NCI-H1105 (cell line): ENCODE measurements around the gene GRPEL2.

Source experiments
- DNase-seq: peaks from one replicate; lab custom pipeline; 2025; lab: John Stamatoyannopoulos, UW

GRPEL2 gene

DNA sequence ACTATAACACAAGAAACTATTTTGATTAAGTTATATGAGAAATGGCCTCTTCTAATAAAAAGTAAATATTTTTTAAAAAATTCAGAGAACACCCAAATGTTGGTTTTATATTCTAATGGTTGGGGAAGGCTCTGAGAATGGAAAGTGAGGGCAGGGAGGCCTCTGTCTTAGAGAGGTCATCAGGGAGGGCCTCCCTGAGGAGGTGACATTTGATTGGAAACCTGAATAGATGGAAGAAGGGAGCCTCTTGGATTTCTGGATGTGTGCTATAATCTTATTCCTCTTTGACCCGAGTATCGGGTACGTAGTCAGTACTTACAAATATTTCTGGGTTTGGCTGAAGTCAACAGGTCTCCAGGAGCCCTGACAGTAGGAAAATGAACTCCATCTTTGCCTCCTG is 26.1 kb upstream of the GRPEL2 start:
- no peak for DNase-seq

DNA sequence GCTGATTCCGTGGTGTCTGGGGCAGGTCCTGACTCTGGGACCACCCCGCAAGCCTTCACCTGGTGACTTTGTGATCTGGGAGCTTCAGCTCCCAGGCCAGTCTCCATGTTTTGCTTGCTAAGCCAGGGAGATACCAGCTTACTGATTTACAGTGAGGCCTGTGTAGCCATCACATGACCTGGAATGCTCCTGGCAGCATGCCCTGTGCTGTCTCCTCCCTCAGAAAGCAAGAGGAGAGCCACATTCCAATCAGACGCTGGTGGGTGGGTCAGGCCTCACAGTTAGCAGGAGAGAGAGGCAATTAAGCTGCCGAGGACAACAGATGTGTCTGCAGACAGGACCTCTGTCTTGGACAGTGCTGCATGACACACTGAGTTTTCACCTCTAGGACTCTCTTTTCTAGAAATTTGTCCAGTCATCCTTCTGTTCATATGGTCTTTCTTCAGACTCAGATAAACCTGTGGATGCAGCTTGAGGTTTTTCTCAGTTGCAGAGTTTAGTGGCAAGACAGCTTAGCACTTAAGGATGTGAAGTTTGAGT is 24.4 kb upstream of the GRPEL2 start:
- peak; percentile 78 for DNase-seq

DNA sequence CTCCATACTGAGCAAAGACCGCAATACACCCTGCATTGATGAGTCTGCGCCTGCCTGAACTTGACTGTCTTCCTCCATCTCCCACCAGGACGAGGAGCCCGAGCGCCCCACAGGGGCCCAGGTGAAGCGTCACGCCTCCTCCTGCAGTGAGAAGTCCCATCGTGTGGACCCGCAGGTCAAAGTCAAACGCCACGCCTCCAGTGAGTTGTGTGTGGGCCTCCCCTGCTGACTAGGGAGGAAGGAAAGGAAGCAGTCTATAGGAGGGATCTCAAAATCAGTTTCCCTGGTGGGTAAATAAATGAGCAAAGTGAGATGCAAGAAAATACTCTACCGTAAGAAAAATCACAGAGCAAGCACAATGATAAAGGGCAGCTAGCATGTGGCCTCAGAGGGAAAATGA is 22.8 kb upstream of the GRPEL2 start:
- DNase-seq = no peak

DNA sequence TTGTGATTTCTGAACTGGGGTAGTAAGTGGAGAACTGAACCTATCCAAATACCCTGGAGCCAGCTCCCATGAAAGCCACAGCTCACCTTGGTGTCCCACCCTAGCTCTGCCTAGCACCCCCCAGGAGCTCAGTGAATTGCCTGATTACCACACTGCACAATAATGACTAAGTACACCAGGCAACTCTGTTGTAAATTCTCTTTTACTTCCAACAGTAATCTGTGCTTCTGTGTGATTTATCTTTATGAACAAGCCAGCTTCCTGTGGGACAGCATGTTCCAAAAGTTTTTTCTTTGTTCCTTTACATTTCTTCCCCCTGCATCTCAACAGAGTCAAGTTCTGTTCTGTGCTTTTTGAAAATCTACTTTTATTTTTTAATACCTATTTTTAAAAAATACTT is 22.1 kb upstream of the GRPEL2 start:
- no peak for DNase-seq

DNA sequence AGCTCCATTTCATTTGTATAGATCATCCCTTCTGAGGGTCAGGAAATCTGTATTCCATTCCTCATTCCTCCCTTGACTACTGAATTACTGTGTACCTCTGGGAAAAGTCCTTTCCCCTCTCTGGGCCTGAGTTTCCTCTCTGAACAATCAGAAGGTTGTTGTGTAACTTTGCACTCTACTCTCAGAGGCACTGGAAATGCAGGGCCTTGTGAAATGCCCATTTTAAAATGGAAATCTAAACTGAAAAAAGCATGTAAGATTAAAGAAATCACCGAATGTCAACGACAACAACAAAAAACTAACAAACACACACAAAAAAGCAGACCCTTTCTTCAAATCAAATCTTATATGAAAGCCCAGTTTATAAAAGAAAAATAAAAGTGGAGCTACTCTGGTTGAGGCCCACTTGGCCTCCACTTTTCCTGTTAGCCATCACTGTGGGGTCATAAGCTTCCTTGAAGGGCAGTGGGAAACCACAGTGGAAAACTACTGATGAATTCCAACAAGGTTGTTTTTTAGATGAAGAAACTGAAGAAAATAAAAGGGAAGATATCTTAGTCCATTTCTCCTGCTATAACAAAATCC is 21.6 kb upstream of the GRPEL2 start:
- DNase-seq = no peak

DNA sequence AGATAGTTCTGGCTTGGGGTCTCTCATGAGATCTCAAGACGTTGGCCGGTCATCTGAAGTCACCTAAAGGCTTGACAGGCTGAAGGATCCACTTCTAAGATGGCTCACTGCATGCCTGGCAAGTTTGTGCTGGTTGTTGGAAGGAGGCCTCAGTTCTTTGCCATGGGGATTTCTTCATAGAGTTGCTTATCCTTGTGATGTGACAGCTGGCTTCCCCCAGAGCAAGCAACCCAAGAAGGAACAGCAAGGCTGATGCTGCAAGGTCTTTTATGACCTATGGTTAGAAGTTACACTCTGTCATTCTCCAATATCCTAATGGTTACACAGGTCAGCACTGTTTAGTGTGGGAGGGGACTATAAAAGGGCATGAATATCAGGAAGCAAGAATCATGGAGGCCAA is 20.7 kb upstream of the GRPEL2 start:
- DNase-seq = no peak

DNA sequence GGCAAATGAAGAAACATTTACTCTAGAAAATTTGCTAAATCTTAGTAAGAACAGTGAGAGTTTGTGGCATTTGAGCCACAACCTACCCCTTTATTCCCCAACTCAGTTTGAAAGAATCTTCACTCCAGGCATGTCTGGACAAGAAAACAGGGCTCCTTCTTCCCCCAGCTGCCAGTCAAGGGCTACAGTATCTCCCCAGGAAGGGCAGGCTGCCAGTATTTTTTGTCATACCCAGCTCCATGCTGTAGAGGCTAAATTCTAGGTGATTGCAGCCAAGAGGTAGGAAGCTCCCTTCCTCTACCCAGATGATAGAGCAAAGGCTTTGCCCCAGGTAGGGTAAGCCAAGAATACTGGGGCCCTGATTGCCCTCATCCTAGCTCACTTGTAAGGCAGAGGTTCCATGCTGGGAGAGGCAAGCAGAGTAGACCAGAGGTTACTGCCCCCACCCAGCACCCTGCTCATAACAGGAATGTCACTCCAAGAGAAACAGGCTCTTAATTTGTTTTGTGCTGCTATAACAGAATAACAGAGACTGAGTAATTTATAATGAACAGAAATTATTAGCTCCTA is 20.0 kb upstream of the GRPEL2 start:
- peak; percentile 58 for DNase-seq

DNA sequence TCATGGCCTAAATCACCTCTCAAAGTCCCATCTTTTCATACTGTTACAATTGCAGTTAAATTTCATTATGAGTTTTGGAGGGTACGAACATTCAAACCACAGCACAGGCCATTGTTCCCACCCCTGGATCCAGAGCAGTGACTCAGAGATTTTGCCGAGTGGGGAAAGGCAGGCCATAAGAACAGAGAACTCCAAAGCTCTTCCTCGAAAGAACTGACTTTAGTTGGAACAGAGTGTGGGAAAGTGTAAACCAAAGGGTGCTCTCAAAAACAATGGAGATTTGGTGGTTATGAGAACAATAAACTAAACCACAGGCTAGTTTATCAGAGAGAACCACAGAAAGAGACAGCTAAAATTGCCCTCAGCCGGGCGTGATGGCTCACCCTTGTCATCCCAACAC is 19.4 kb upstream of the GRPEL2 start:
- no peak for DNase-seq

DNA sequence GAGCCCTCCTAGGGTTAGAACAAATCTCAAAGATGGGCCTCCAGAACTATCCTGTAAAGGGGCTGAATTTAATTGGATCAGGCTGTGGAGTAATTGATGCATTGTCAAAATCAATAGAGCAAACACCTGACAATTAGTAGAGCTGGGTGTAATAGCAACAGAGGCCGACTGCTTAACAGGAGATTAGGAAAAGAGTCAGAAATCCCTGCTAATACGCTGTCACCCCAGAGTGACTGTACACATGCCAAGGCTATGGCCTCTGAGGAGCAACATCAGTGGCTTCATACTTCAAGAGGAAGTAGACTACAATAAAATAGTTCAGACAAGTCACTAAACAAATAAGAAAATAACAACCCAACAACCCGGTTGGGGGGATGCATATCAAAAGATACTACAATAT is 18.7 kb upstream of the GRPEL2 start:
- no peak for DNase-seq

DNA sequence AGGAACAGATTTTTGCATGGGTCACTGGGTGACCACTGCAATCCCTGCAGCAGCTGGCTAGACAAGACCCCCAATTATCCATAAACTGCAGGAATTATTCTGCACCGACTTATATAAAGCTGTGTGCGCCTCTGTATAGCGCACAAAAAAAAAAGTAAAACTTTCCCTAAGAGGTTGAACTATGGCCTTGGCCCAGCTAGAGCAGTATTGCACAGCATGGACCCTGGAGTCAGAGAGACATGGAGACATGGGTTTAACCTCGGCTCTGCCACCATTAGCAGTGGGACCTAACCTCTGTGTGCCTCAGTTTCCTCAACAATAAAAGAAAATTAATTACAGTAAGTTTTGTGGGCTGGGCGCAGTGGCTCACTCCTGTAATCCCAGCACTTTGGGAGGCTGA is 17.1 kb upstream of the GRPEL2 start:
- no peak for DNase-seq

DNA sequence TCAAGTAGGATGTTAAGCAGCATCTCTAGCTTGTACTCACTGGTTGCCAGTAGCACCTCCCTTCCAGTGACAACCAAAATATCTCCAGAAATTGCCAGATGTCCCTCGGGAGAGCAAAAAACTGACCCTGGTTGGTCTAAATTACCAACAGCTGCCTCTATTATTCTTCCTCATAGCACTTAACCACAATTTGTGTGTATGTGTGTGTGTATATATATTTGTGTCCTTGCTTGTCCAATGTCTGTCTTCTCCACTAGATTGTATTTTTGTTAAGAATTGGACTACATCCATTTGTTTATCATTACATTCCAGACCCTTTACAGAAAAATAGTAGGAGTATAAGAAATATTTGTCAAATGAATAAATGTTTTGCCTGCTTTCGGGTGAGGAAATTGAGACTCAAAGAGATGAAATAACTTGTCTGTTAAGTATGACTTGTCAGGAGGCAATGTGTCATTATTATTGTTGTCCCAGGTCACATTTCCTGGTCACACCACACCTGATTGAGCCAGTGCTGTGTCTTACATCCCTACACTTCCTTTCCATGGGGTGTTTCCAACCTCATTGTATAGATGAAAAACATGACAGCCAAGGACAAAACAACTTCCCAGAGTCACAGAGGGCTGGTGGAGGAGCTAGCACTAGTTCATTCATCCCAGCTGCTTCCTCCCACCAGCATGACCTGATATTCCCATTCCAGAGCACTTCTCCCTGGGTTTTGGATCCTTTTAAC is 11.4 kb upstream of the GRPEL2 start:
- no peak for DNase-seq

DNA sequence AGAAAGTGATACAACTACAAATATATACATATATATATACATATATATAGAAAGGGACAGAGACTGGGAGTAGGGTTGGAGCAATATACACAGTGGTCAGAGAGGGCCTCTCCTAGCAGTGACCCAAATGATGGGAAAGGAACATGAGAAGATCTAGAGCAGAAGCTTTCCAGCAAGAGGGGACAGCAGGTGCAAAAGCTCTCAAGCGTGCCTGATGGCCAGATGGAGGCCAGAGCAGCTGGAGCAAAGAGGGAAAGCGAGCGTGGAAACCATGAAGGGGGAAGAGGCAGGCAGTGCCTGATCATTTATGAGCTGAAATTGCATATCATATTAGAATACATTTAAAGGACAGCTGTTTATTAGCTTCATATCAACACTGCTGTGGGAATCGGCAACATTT is 7.6 kb upstream of the GRPEL2 start:
- no peak for DNase-seq

DNA sequence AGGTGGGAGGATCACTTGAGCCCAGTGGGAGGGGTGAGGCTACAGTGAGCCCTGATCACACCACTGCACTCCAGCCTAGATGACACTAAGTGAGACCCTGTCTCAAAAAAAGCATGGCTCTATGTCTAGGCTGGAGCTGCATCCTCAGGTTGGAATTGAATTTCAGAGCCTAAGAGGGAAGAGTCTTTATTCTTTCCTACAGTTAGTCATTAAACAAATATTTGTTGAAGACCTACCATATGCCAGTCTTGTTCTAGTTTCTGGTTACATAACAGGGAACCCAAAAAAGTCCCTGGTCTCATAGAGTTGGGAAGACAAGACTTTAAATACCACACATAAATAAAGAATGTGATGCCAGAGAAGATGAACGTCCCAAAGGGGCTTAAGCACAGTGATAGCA is 6.9 kb upstream of the GRPEL2 start:
- DNase-seq = no peak

DNA sequence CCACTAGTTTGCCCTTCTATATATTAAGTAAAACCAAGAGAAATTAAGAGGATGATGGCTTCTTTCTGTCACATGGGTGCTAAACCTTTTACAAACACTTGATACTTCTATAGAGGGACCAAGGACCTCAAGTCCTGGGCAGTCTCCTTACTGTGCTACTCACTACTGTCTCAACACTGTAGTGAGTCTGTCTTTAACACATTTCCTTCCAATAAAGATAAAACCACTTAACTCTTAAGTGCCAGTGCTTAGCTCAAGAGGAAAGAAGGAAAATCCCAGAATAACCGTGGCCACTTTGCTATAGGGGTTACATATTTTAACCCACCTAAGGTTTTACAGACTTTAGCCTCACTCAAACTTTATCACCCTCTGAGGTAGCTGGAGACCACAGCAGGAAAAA is 4.4 kb upstream of the GRPEL2 start:
- no peak for DNase-seq

DNA sequence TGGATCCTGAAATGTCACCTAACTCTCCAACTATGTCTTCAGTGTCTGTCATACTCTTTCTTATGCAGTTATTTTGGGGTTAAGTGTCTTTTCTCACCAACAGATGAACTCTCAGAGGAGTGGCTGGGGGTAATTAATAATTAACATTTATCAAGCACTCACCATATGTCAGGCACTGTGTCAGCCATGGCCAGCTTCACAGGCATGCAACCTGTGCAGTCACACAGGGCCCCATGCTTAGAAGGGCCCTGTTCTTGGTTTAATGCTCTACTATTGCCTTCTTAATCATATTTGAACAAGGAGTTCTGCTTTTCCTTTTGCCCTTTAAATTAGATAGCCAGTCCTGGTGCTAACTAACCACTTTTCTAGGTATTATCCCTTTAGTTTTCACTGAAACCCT is 3.4 kb upstream of the GRPEL2 start:
- DNase-seq = no peak

DNA sequence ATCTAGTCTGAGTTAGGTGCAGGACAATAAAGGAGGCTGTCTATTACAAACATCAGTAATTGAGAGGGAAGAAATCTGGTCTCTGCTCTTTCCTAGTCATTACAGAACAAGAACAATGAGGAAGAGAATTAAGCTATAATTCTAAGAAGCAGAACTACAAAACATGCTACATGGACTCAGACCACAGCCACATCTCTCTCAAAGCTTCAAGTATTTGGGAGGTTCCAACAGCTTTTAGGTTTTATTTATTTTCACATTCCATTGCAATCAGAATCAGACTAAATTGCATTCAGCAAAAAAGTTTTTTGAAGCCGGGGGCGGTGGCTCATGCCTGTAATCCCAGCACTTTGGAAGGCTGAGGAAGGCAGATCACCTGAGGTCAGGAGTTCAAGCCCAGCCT is 1.1 kb upstream of the GRPEL2 start:
- DNase-seq = no peak

DNA sequence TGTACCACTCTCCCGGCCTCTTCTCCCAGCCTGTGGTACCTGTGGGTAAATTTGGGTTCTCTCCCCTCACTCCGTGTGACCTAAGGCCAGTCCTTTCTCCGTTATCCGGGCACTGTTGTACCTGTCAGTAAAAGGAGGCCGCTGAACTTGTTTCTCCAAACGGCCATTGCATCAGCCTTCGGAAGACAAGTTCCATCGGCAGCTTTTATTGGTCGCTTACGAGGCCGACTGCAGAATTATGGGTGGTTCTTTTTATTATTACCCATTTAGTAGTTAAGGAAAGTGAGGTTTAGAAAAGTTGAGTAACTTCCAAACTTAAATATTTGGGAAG is 558 bp downstream of the GRPEL2 start:
- no peak for DNase-seq

DNA sequence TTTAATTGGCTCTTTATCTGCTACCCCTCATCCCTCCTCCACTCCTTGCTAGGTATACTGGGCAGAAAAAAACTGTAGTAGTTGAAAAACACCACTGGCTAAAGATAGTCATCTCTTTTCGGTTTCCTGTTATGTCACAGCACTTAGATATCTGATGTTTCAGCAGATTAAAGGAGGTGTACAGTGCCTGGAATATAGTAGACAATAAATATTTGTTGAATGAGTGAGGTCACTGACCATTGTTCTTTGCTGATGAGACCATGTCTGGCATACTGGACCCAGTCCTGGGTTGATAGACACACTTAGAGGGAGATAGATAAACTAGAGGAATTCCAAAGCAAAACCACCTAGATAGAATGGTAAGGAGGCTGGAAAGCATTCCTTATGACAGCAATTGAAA is 3.2 kb downstream of the GRPEL2 start:
- DNase-seq = no peak

DNA sequence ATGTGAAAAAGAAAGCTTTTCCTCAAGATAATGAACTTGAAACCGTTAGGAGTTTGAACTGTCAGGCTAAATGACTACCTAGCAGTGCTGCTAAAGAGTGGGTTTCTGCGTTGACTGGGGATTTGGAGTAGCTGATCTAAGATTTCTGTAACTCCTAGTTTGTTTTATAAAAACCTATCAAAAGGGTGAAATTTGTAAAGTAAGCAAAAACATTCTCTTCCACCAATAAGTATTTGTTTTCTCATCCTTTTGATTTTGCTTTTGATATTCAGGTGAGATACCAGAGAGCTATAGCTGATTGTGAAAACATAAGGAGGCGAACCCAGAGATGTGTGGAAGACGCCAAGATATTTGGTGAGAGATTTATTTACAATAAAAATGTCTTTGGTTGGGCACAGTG is 4.1 kb downstream of the GRPEL2 start:
- no peak for DNase-seq

DNA sequence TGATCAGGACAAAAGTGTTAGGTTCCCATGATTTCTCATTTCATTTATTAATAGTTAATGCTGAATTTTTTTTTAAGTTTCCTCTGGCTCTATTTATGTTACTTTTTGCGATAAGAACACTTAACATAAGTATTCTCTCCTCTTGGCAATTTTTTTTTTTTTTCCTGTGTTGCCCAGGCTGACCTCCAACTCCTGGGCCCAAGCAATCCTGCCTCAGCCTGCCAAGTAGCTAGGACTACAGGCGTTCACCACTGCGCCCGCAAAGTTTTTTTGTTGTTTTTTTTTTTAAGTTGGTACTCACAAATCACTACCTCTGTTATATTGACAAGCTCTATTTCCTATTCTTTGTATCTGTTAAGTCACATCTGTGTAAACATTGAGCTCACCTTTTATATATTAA is 6.9 kb downstream of the GRPEL2 start:
- no peak for DNase-seq

DNA sequence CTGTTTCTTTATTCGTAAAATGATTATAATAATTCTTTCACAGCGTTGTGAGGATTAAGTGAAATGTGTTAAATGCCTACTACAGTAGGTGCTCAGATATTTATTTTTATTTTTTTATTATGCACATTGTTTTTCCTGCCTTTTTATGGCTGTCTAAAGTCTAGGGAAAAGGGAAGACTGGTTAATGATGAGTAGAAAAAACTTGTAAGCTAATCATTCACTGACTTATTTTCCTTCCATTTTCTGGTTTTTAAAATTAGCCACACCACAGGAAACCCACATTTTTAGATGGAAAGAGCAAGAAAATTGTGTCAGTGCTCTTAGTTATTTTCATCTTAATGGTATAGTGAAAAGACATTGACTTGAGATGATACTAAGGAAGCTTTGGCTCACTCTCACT is 8.6 kb downstream of the GRPEL2 start:
- DNase-seq = no peak

DNA sequence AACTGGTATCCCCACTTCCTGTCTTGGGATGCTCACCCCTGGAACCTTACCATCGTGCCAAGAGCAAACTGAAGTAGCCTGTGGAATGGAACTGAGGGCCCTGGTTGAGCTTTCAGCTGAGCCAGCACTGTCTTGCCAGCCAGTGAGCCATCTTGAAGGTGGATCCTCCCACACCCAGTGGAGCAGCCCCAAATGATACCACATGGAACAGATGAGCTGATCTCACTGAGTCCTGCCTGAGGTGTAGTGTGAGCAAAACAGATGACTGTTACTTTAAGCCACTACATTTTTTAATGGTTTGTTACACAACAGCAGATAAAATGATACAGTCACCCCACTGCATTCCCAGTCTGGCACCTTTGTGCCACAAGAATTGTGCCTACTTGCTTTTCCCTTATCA is 10.4 kb downstream of the GRPEL2 start:
- DNase-seq = no peak

DNA sequence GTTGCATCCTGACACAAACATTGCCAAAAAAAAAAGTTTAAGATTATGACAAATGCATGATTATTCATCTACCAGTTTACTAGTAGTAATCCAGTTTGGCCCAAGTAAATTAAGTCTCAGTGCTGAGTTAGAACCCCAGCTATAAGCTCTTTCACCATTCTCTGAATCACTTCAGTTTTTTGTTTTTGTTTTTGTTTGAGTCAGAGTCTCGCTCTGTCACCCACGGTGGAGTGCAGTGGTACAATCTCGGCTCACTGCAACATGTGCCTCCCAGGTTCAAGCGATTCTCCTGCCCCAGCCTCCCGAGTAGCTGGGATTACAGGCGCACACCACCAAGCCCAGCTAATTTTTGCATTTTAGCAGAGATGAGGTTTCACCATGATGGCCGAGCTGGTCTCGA is 11.1 kb downstream of the GRPEL2 start:
- no peak for DNase-seq
